IMR-90 (cell line): ENCODE results near the gene PRKD2. TPM values are rescaled to one million over a fixed set of nuclear protein-coding genes. Genes with fewer than 3 reads are reported as not detected.

Experiments
- ATAC-seq: fragments of 200-7000 bp; cut with Tn5 transposase; 2 replicates; pipeline ENCODE4 v1.9.1; 2020; ENCODE audit warnings: low read depth, mild to moderate bottlenecking, moderate library complexity
- BruUV-seq: library from RNA; stranded (reverse); fragments of 400-500 nt; replicated peaks from 2 replicates; lab custom pipeline; 2021; lab: Mats Ljungman, UMichigan
- CTCF ChIA-PET: fragments of 300-600 bp; formaldehyde crosslinking; extraction: SDS; loops from one replicate; lab custom pipeline; 2021; ENCODE audit warnings: antibody characterized with exemption; lab: Yijun Ruan, JAX
- POLR2A ChIA-PET: fragments of 300-600 bp; sonication (Branson Sonifier 250); formaldehyde crosslinking; loops from one replicate; lab custom pipeline; 2022; ENCODE audit warnings: antibody characterized with exemption; ENCODE audit not compliant: unreplicated experiment; lab: Charles Lee
- DNase-seq: peaks from one replicate; pipeline ENCODE4 v3.0.0; 2013
- H2AFZ ChIP-seq: replicated peaks from 2 replicates; pipeline ENCODE3; 2013; ENCODE audit warnings: low read length, mild to moderate bottlenecking; ENCODE audit not compliant: poor library complexity
- H2AK5ac ChIP-seq: 2 replicates; pipeline ENCODE4 v1.6.1; 2013; ENCODE audit warnings: low read depth, low read length, inconsistent platforms
- H2AK9ac ChIP-seq: replicated peaks from 2 replicates; pipeline ENCODE3; 2013; ENCODE audit warnings: mild to moderate bottlenecking, low read depth, low read length, moderate library complexity; ENCODE audit not compliant: poor library complexity
- H2BK120ac ChIP-seq: 2 replicates; pipeline ENCODE4 v1.6.1; 2013; ENCODE audit warnings: low read depth, low read length, inconsistent platforms
- H2BK15ac ChIP-seq: 3 replicates; pipeline ENCODE4 v1.6.1; 2013; ENCODE audit warnings: low read depth, low read length, inconsistent platforms
- H2BK20ac ChIP-seq: 2 replicates; pipeline ENCODE4 v1.6.1; 2013; ENCODE audit warnings: low read depth, mild to moderate bottlenecking, inconsistent platforms, low read length, moderate library complexity
- H2BK5ac ChIP-seq: 2 replicates; pipeline ENCODE4 v1.6.1; 2013; ENCODE audit warnings: mild to moderate bottlenecking, low read depth, low read length, inconsistent platforms; ENCODE audit not compliant: poor library complexity, severe bottlenecking
- H3K14ac ChIP-seq: replicated peaks from 2 replicates; pipeline ENCODE4 v1.6.1; 2013; ENCODE audit warnings: low read depth, low read length, inconsistent platforms
- H3K18ac ChIP-seq: 2 replicates; pipeline ENCODE4 v1.6.1; 2013; ENCODE audit warnings: low read depth, low read length, control low read depth
- H3K23ac ChIP-seq: 2 replicates; pipeline ENCODE4 v1.6.1; 2013; ENCODE audit warnings: low read depth, low read length, inconsistent platforms
- H3K27ac ChIP-seq: 2 replicates; pipeline ENCODE4 v1.5.1; 2013; ENCODE audit warnings: mild to moderate bottlenecking, control low read depth, low read length; ENCODE audit not compliant: insufficient read depth
- H3K27me3 ChIP-seq: 2 replicates; pipeline ENCODE4 v1.6.1; 2013; ENCODE audit warnings: low read length; ENCODE audit not compliant: control insufficient read depth, insufficient read depth
- H3K36me3 ChIP-seq: 2 replicates; pipeline ENCODE4 v1.6.1; 2013; ENCODE audit warnings: low read length, mixed read lengths; ENCODE audit not compliant: control insufficient read depth, insufficient read depth
- H3K4ac ChIP-seq: 2 replicates; pipeline ENCODE4 v1.6.1; 2013; ENCODE audit warnings: low read depth, low read length, inconsistent platforms
- H3K4me1 ChIP-seq: 2 replicates; pipeline ENCODE4 v1.6.1; 2013; ENCODE audit warnings: low read length, mixed read lengths; ENCODE audit not compliant: control insufficient read depth, insufficient read depth
- H3K4me2 ChIP-seq: 2 replicates; pipeline ENCODE4 v1.6.1; 2013; ENCODE audit warnings: low read depth, mild to moderate bottlenecking, control low read depth, low read length, moderate library complexity
- H3K4me3 ChIP-seq: 2 replicates; pipeline ENCODE4 v1.5.1; 2013; ENCODE audit warnings: low read depth, mild to moderate bottlenecking, control low read depth, low read length, moderate library complexity; ENCODE audit not compliant: insufficient read depth
- H3K56ac ChIP-seq: 2 replicates; pipeline ENCODE4 v1.6.1; 2013; ENCODE audit warnings: low read length, inconsistent platforms; ENCODE audit not compliant: insufficient read depth; ENCODE audit errors: extremely low read depth
- H3K79me1 ChIP-seq, 2 experiments: 2 replicates each; pipeline ENCODE4 v1.6.1; 2013; ENCODE audit warnings: low read length in 2 of 2, inconsistent platforms in 1 of 2, low read depth in 1 of 2
- H3K9ac ChIP-seq: 2 replicates; pipeline ENCODE4 v1.6.1; 2013; ENCODE audit warnings: low read depth, low read length, control low read depth
- H3K9me1 ChIP-seq: 2 replicates; pipeline ENCODE4 v1.6.1; 2013; ENCODE audit warnings: low read length, inconsistent platforms; ENCODE audit not compliant: insufficient read depth
- H3K9me3 ChIP-seq: 2 replicates; pipeline ENCODE4 v1.6.1; 2013; ENCODE audit warnings: low read length; ENCODE audit not compliant: control insufficient read depth, insufficient read depth
- H4K20me1 ChIP-seq: 2 replicates; pipeline ENCODE4 v1.6.1; 2013; ENCODE audit warnings: low read length, inconsistent platforms; ENCODE audit not compliant: insufficient read depth
- H4K5ac ChIP-seq: 2 replicates; pipeline ENCODE4 v1.6.1; 2013; ENCODE audit warnings: mild to moderate bottlenecking, low read depth, low read length, control low read depth
- H4K8ac ChIP-seq, 2 experiments: 2 replicates each; pipeline ENCODE4 v1.6.1; 2013; ENCODE audit warnings: low read depth in 2 of 2, low read length in 2 of 2, control low read depth in 1 of 2, inconsistent platforms in 1 of 2
- H4K91ac ChIP-seq: 2 replicates; pipeline ENCODE4 v1.6.1; 2013; ENCODE audit warnings: low read depth, low read length, inconsistent platforms; ENCODE audit not compliant: insufficient read depth
- BHLHE40 ChIP-seq: fragments of 150-350 bp; IDR thresholded peaks from 2 replicates; pipeline ENCODE4 v1.6.1; 2016; ENCODE audit warnings: mild to moderate bottlenecking, low read depth, low read length
- CEBPB ChIP-seq: IDR thresholded peaks from 2 replicates; pipeline ENCODE4 v1.6.1; 2012; ENCODE audit warnings: low read depth, low read length, improper control_type of control experiment
- CHD1 ChIP-seq: IDR thresholded peaks from 2 replicates; pipeline ENCODE4 v1.6.1; 2012; ENCODE audit warnings: low read depth, low read length, improper control_type of control experiment
- CTCF ChIP-seq: conservative IDR thresholded peaks from 2 replicates; pipeline ENCODE4 v1.5.1; 2012; ENCODE audit warnings: mild to moderate bottlenecking, low read depth, low read length, improper control_type of control experiment
- ELK1 ChIP-seq: fragments of 150-350 bp; IDR thresholded peaks from 2 replicates; pipeline ENCODE4 v1.6.1; 2016; ENCODE audit warnings: low read depth, mild to moderate bottlenecking, low read length, moderate library complexity, borderline replicate concordance
- FOS ChIP-seq: fragments of 150-350 bp; IDR thresholded peaks from 2 replicates; pipeline ENCODE4 v1.6.1; 2016; ENCODE audit warnings: low read depth, low read length
- MAFK ChIP-seq: IDR thresholded peaks from 2 replicates; pipeline ENCODE4 v1.6.1; 2012; ENCODE audit warnings: low read depth, low read length, improper control_type of control experiment
- MAZ ChIP-seq: IDR thresholded peaks from 2 replicates; pipeline ENCODE4 v1.6.1; 2012; ENCODE audit warnings: low read depth, mild to moderate bottlenecking, low read length, improper control_type of control experiment, moderate library complexity, borderline replicate concordance
- MXI1 ChIP-seq: IDR thresholded peaks from 2 replicates; pipeline ENCODE4 v1.6.1; 2012; ENCODE audit warnings: low read depth, mild to moderate bottlenecking, low read length, moderate library complexity, borderline replicate concordance
- NFE2L2 ChIP-seq: fragments of 150-350 bp; IDR thresholded peaks from 2 replicates; pipeline ENCODE4 v1.6.1; 2016; ENCODE audit warnings: low read depth, mild to moderate bottlenecking, low read length
- POLR2A ChIP-seq: IDR thresholded peaks from 2 replicates; pipeline ENCODE4 v1.6.1; 2012; ENCODE audit warnings: mild to moderate bottlenecking, low read depth, low read length
- RAD21 ChIP-seq: IDR thresholded peaks from 2 replicates; pipeline ENCODE4 v1.6.1; 2012; ENCODE audit warnings: low read length, improper control_type of control experiment
- RCOR1 ChIP-seq: IDR thresholded peaks from 2 replicates; pipeline ENCODE4 v1.6.1; 2012; ENCODE audit warnings: mild to moderate bottlenecking, low read length, improper control_type of control experiment; ENCODE audit not compliant: insufficient replicate concordance
- SMC3 ChIP-seq: fragments of 150-350 bp; IDR thresholded peaks from 2 replicates; pipeline ENCODE4 v1.6.1; 2016; ENCODE audit warnings: low read depth, mild to moderate bottlenecking, antibody characterized with exemption, low read length, moderate library complexity
- USF2 ChIP-seq: fragments of 150-350 bp; IDR thresholded peaks from 2 replicates; pipeline ENCODE4 v1.6.1; 2017; ENCODE audit warnings: mild to moderate bottlenecking, antibody characterized with exemption, low read length, low read depth
- WGBS, 2 experiments: methylation state at CpG; one replicate each; pipeline versions ENCODE4 v1.1.5 to v1.1.7; 2013; ENCODE audit warnings: missing lambda C conversion rate in 2 of 2; ENCODE audit not compliant: insufficient read length in 1 of 2; ENCODE audit errors: extremely low coverage in 2 of 2; 5-methylcytosine and 5-hydroxymethylcytosine counted together
- dilution Hi-C: fragments of 300-500 bp; cut with HindIII; formaldehyde crosslinking; loops from one replicate; pipeline ENCODE4 v1.14.3; 2018; ENCODE audit warnings: low sequenced_read_pairs; ENCODE audit not compliant: unreplicated experiment
- in situ Hi-C: fragments of 300-500 bp; cut with MboI; formaldehyde crosslinking; loops from 3 replicates; pipeline ENCODE4 v1.14.3; 2019; ENCODE audit warnings: low sequenced_read_pairs, inconsistent platforms, mixed read lengths
- intact Hi-C: fragments of 100-400 bp; cut with micrococcal nuclease; formaldehyde crosslinking; loops from 2 replicates; pipeline ENCODE4 v1.10.0; 2022
- polyA plus RNA-seq, 3 experiments: library from polyadenylated mRNA; depleted of rRNA; stranded (reverse); fragments of >200 nt; gene quantifications; 2 replicates each; pipeline ENCODE4 v1.2.3, GENCODE V29; 2012; ENCODE audit warnings: low replicate concordance in 1 of 3
- total RNA-seq: library from RNA; depleted of rRNA; stranded (reverse); fragments of >200 nt; gene quantifications from 2 replicates; pipeline ENCODE4 v1.2.3, GENCODE V29; 2012

PRKD2 gene
- total and polyA plus RNA-seq, 2 of the 4 experiments (the other 2 are of a cell fraction), result 9.9 to 19.6 TPM

GRCh38 chr19:46748325-46749109 lies 31.6 kb upstream of the PRKD2 start:
- H2AFZ ChIP-seq, result no peak overlapping the region
- no peak overlapping the region for H2BK5ac ChIP-seq
- no peak overlapping the region for H2AK5ac ChIP-seq
- no peaks in the 10 kb centered on the region for H3K27me3 ChIP-seq
- dilution Hi-C loops, result no loop called here
- no peak overlapping the region for H3K14ac ChIP-seq
- no peak overlapping the region for H3K18ac ChIP-seq
- WGBS, 2 experiments, result no CpG with 5 or more reads among the region's 21 CpGs
- peaks cover 13% of the 10 kb centered on the region for H3K9me1 ChIP-seq
- ChIA-PET CTCF (interaction anchor here (1.3 to 1.5 kb wide), 2 partner anchors 9 to 92 kb away, joined by 3 read pairs; no protein-coding TSS in a partner anchor), POLR2A (no interaction called here)
- BruUV-seq, result no TSS peak
- no peak overlapping the region for H3K56ac ChIP-seq
- H4K20me1 ChIP-seq, result peaks cover 23% of the 10 kb centered on the region
- no peak overlapping the region for H3K27ac ChIP-seq
- intact Hi-C loops, result loop anchor here (5.0 to 10.0 kb wide), 2 partner anchors 134 to 221 kb away; no protein-coding TSS in a partner anchor
- H4K5ac ChIP-seq, result no peak overlapping the region
- H3K4me1 ChIP-seq, result peaks cover 5% of the 10 kb centered on the region
- H3K4ac ChIP-seq, result no peak overlapping the region
- H2BK20ac ChIP-seq, result no peak overlapping the region
- H3K9me3 ChIP-seq, result no peaks in the 10 kb centered on the region
- ATAC-seq (no peak), DNase-seq (peak; percentile 56)
- no peak overlapping the region for H3K4me2 ChIP-seq
- in situ Hi-C loops, result no loop called here
- no peak overlapping the region for H4K8ac ChIP-seq
- no peak overlapping the region for H2BK120ac ChIP-seq
- no peak overlapping the region for H3K23ac ChIP-seq
- H3K9ac ChIP-seq, result no peak overlapping the region
- H2AK9ac ChIP-seq, result no peak overlapping the region
- peaks cover 10 to 44% of the 10 kb centered on the region in 2 experiments for H3K79me1 ChIP-seq
- no peak overlapping the region for H3K4me3 ChIP-seq
- no peak overlapping the region for H2BK15ac ChIP-seq
- peaks cover 17% of the 10 kb centered on the region for H3K36me3 ChIP-seq
- H4K91ac ChIP-seq, result no peak overlapping the region
- no peak for TF ChIP-seq CHD1
- no peak for TF ChIP-seq POLR2A
- no peak for TF ChIP-seq ELK1
- TF ChIP-seq CTCF, result peak; percentile 68
- no peak for TF ChIP-seq NFE2L2
- TF ChIP-seq USF2, result no peak
- TF ChIP-seq CEBPB, result no peak
- no peak for TF ChIP-seq MAZ
- TF ChIP-seq SMC3, result peak; percentile 50
- TF ChIP-seq FOS, result no peak
- TF ChIP-seq RCOR1, result no peak
- no peak for TF ChIP-seq MAFK
- no peak for TF ChIP-seq BHLHE40
- peak; percentile 44; the same call in 1 of the 2 replicates for TF ChIP-seq RAD21
- TF ChIP-seq MXI1, result no peak
